B cell (primary cell): Measurements from ENCODE around the gene ZDHHC11. TPM values are rescaled to one million over a fixed set of nuclear protein-coding genes. Genes with fewer than 3 reads are reported as not detected.
A peak's percentile ranks its signal among the peaks of the same experiment; 100 is the strongest.
"Not testable (repeated sequence)": the region's sequence is repeated elsewhere in the genome, so short reads cannot be mapped to it uniquely, and the experiment has no call there.

ENCODE experiments used
- ATAC-seq: fragments of 200-7000 bp; cut with Tn5 transposase; one replicate; pipeline ENCODE4 v1.10.0; 2021; ENCODE audit warnings: low read depth, mild to moderate bottlenecking, moderate number of reproducible peaks, moderate library complexity
- CTCF ChIA-PET: fragments of 350-600 bp; sonication (Branson Sonifier 250); formaldehyde crosslinking; loops from one replicate; lab custom pipeline; 2021; ENCODE audit warnings: antibody characterized with exemption, inconsistent platforms; lab: Charles Lee
- POLR2A ChIA-PET: fragments of 350-600 bp; sonication (Branson Sonifier 250); formaldehyde crosslinking; loops from one replicate; lab custom pipeline; 2021; ENCODE audit warnings: antibody characterized with exemption; lab: Charles Lee
- DNase-seq: peaks from one replicate; pipeline ENCODE4 v3.0.0; 2013
- H2AFZ ChIP-seq: 2 replicates; pipeline ENCODE4 v1.6.1; 2012; ENCODE audit warnings: mild to moderate bottlenecking, low read depth, low read length; ENCODE audit not compliant: insufficient read depth, poor library complexity, severe bottlenecking
- H3K27ac ChIP-seq, 2 donors: 1 replicate in 1 of 2; 2 replicates in 1 of 2; pipeline ENCODE4 v1.5.1; 2012 to 2013; ENCODE audit warnings: low read length in 2 of 2, mild to moderate bottlenecking in 2 of 2, moderate library complexity in 1 of 2
- H3K27me3 ChIP-seq, 4 experiments: fragments of 200-600 bp in 1 of 4; sonication (generic) in 1 of 4; replicated peaks in 1 of 4; 1 replicate in 2 of 4; 2 replicates in 2 of 4; pipeline versions ENCODE4 v1.6.1 to v1.7.0; 2013 to 2016; ENCODE audit warnings: low read length in 3 of 4, mild to moderate bottlenecking in 2 of 4, mixed read lengths in 1 of 4, moderate library complexity in 1 of 4; ENCODE audit not compliant: insufficient read depth in 4 of 4, control insufficient read depth in 3 of 4; ENCODE audit errors: control extremely low read depth in 1 of 4
- H3K36me3 ChIP-seq, 2 experiments: replicated peaks in 1 of 2; 1 replicate in 1 of 2; 2 replicates in 1 of 2; pipeline versions ENCODE4 v1.6.1 to v1.7.1; 2013; ENCODE audit warnings: low read length in 1 of 2; ENCODE audit not compliant: insufficient read depth in 2 of 2, control insufficient read depth in 1 of 2; ENCODE audit errors: control extremely low read depth in 1 of 2, extremely low read depth in 1 of 2
- H3K4me1 ChIP-seq, 2 donors: fragments of 200-600 bp in 1 of 2; sonication (generic) in 1 of 2; 1 replicate in 1 of 2; 2 replicates in 1 of 2; pipeline versions ENCODE4 v1.5.1 to v1.6.1; 2013 to 2017; ENCODE audit warnings: low read length in 2 of 2; ENCODE audit not compliant: control insufficient read depth in 2 of 2, insufficient read depth in 2 of 2
- H3K4me2 ChIP-seq: replicated peaks from 2 replicates; pipeline ENCODE3; 2012; ENCODE audit warnings: mild to moderate bottlenecking, low read depth, low read length; ENCODE audit not compliant: poor library complexity, severe bottlenecking
- H3K4me3 ChIP-seq, 5 experiments: fragments of 200-600 bp in 1 of 5; sonication (generic) in 1 of 5; 1 replicate in 3 of 5; 2 replicates in 2 of 5; pipeline versions ENCODE4 v1.5.1 to v1.7.0; 2011 to 2016; ENCODE audit warnings: low read length in 4 of 5, mild to moderate bottlenecking in 4 of 5, low read depth in 2 of 5, control low read depth in 1 of 5, moderate library complexity in 1 of 5; ENCODE audit not compliant: insufficient read depth in 1 of 5; ENCODE audit errors: control extremely low read depth in 1 of 5, extremely low read depth in 1 of 5
- H3K79me2 ChIP-seq: fragments of 200-600 bp; sonication (generic); one replicate; pipeline ENCODE4 v1.6.0; 2016; ENCODE audit warnings: low read length; ENCODE audit not compliant: control insufficient read depth, insufficient read depth
- H3K9ac ChIP-seq: fragments of 200-600 bp; sonication (generic); 2 replicates; pipeline ENCODE4 v1.6.1; 2017; ENCODE audit warnings: mild to moderate bottlenecking, low read length, moderate library complexity
- H3K9me3 ChIP-seq, 3 donors: one replicate each; pipeline versions ENCODE4 v1.6.1 to v1.7.1; 2013; ENCODE audit warnings: low read length in 2 of 3; ENCODE audit not compliant: control insufficient read depth in 2 of 3, insufficient read depth in 1 of 3; ENCODE audit errors: control extremely low read depth in 1 of 3
- H4K20me1 ChIP-seq: 2 replicates; pipeline ENCODE4 v1.6.0; 2012; ENCODE audit warnings: mild to moderate bottlenecking, low read length; ENCODE audit not compliant: insufficient read depth, control insufficient read depth, poor library complexity, severe bottlenecking
- H3K27ac Mint-ChIP-seq: one replicate; pipeline ENCODE4 v1.8.0; 2021; ENCODE audit warnings: mixed read lengths
- H3K27me3 Mint-ChIP-seq: one replicate; pipeline ENCODE4 v1.8.0; 2021; ENCODE audit warnings: mixed read lengths
- H3K4me1 Mint-ChIP-seq: one replicate; pipeline ENCODE4 v1.8.0; 2021; ENCODE audit warnings: mixed read lengths
- H3K4me3 Mint-ChIP-seq: one replicate; pipeline ENCODE4 v1.8.0; 2021; ENCODE audit warnings: mixed read lengths
- H3K9me3 Mint-ChIP-seq: one replicate; pipeline ENCODE4 v1.8.0; 2022; ENCODE audit warnings: mixed read lengths; ENCODE audit not compliant: insufficient read depth
- WGBS: methylation state at CpG from one replicate; pipeline ENCODE4 v1.1.5; 2013; ENCODE audit warnings: missing lambda C conversion rate; ENCODE audit not compliant: insufficient coverage; 5-methylcytosine and 5-hydroxymethylcytosine counted together
- intact Hi-C: fragments of 100-400 bp; cut with micrococcal nuclease; formaldehyde crosslinking; loops from one replicate; pipeline ENCODE4 v1.10.0; 2022
- polyA plus RNA-seq: library from polyadenylated mRNA; depleted of rRNA; stranded (reverse); fragments of >200 nt; gene quantifications from 2 replicates; pipeline ENCODE4 v1.2.3, GENCODE V29; 2012
- total RNA-seq, 2 donors: library from RNA; stranded (reverse); fragments of 120-200 nt in 1 of 2; gene quantifications; 1 replicate in 1 of 2; 2 replicates in 1 of 2; pipeline versions ENCODE4 v1.2.3 to v1.2.4, GENCODE V29; 2013 to 2022

The ZDHHC11 gene
- total and polyA plus RNA-seq, 2 donors (not counting 1 experiment from before 2014, with no cell fraction given), result 0.69 to 3.0 TPM

DNA sequence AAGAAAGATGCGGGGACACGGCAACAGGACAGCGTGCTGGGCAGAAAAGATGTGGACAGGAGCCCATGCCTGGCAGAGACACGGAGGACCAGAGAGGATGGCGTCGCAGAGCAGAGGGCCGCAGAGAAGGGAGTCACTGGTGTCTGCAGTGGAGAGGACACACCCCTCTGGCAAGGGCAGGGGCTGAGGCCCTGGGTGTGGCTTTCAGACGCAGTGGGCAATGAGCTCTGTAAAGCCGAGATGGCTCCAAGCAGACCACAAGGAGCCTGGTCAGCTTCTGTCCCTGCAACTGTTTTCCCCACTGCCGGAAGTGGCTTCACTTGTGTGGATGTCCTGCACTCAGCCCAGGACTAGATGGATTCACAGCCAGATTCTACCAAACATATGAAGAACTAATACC is 62.1 kb downstream of the ZDHHC11 start:
- DNase-seq, H3K27ac Mint-ChIP-seq, H3K4me2 ChIP-seq, H3K9ac ChIP-seq, intact Hi-C loops, H3K27ac ChIP-seq, CTCF ChIA-PET, H3K4me1 Mint-ChIP-seq, H2AFZ ChIP-seq, H3K4me3 ChIP-seq, H3K36me3 ChIP-seq, H4K20me1 ChIP-seq, H3K79me2 ChIP-seq, H3K9me3 Mint-ChIP-seq, ATAC-seq, H3K4me1 ChIP-seq, H3K4me3 Mint-ChIP-seq, POLR2A ChIA-PET, H3K9me3 ChIP-seq: not testable (repeated sequence)
- peaks cover 20% of the 10 kb centered on the region for H3K27me3 Mint-ChIP-seq
- H3K27me3 ChIP-seq, result peaks cover 0 to 20% (median 5%) of the 10 kb centered on the region in 4 experiments
- WGBS, result 98% methylated on average over 9 of the region's 10 CpGs

- WGBS, result 92% methylated on average over 2 of the region's 6 CpGs
- POLR2A ChIA-PET, intact Hi-C loops, CTCF ChIA-PET, H3K4me2 ChIP-seq, ATAC-seq, DNase-seq, H3K9me3 ChIP-seq, H3K79me2 ChIP-seq, H3K4me1 Mint-ChIP-seq, H3K27ac ChIP-seq, H3K27ac Mint-ChIP-seq, H2AFZ ChIP-seq, H3K4me3 ChIP-seq, H4K20me1 ChIP-seq, H3K9ac ChIP-seq, H3K36me3 ChIP-seq, H3K9me3 Mint-ChIP-seq: not testable (repeated sequence)
- peaks cover 0 to 20% (median 5%) of the 10 kb centered on the region in 4 experiments for H3K27me3 ChIP-seq
- H3K4me1 ChIP-seq, result peaks cover 12 to 15% of the 10 kb centered on the region in 2 donors
- peak overlapping the region; percentile 35 for H3K4me3 Mint-ChIP-seq
- peaks cover 15% of the 10 kb centered on the region for H3K27me3 Mint-ChIP-seq
Observed at GRCh38 chr5:787857-788233, 62.9 kb downstream of the ZDHHC11 start.

DNA sequence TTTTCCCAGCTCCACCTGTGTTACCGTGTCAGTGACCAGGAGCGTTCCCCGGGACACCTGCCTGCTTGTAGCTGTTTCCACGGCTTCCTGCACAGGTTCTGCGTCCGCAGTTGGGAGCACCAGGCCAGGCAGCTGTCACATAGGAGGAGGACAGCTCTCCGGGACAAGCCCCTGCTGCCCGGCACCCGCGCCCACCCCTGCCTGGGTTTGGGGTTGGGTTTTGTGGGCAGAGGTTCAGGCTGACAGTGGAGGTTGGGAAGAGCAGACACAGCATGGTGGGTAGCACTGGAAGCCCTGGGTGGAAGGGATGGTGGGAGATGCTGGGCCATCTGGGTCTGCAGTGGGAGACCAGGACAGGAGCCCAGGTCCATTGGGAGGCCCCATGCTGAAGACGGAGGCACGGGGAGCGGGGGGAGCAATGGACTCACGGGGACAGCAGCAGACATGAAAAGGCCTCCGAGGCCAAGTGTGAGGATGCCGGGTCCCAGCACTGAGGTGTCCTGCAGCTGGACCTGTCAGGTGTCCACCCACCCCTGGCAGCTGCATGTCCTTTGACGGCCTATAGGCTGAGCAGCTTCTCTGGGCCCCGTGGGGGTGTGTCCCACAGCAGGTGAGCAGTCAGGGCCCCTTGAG is 63.4 kb downstream of the ZDHHC11 start:
- H3K9ac ChIP-seq, intact Hi-C loops, DNase-seq, H3K4me3 Mint-ChIP-seq, POLR2A ChIA-PET, H3K36me3 ChIP-seq, H3K27ac ChIP-seq, H3K79me2 ChIP-seq, H3K27ac Mint-ChIP-seq, H4K20me1 ChIP-seq, CTCF ChIA-PET, H3K9me3 ChIP-seq, H3K4me3 ChIP-seq, H3K9me3 Mint-ChIP-seq, H2AFZ ChIP-seq, H3K4me2 ChIP-seq, H3K4me1 Mint-ChIP-seq, ATAC-seq: not testable (repeated sequence)
- Histone ChIP-seq H3K27me3 (peaks cover 0 to 20% (median 5%) of the 10 kb centered on the region in 4 experiments), H3K4me1 (peaks cover 12 to 15% of the 10 kb centered on the region in 2 donors)
- H3K27me3 Mint-ChIP-seq, result peaks cover 15% of the 10 kb centered on the region
- 96% methylated on average over 6 of the region's 18 CpGs for WGBS

DNA sequence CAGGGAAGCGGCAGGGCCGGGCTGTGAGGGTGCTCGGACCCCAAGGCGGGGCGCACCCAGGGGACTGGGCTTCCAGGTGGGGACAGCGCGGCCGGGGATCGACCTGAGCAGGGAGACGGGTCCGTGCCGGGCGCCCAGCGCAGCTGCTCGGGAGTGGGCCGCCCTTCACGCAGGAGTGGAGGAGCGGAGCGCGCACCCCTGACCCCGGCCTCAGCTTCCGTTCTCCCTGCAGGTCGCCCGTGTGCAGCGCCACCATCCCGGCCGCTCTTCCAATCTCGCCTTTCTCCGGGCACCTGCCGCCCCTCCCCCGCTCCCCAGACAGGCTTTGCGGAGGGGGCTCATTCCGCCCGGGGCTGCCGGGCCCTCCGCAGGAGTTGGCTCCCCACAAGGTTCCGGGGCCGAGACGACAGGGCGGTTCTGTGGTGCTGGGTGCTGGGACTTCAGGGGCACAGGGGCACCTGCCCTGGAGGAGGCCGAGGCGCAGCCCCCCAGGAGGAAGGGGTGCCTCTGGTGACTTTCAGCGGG is 65.5 kb downstream of the ZDHHC11 start:
- Histone ChIP-seq H3K27me3 (peaks cover 0 to 17% (median 5%) of the 10 kb centered on the region in 4 experiments), H3K4me3 (peak overlapping the region in 4 of 5 experiments; percentile 28 to 65 (median 60)), H3K4me2 (peak overlapping the region; percentile 42), H3K9ac (peak overlapping the region; percentile 63), H3K4me1 (peaks cover 12 to 15% of the 10 kb centered on the region in 2 donors), H2AFZ (peak overlapping the region; percentile 96)
- H3K27ac ChIP-seq, intact Hi-C loops, H3K36me3 ChIP-seq, H3K4me1 Mint-ChIP-seq, H3K27ac Mint-ChIP-seq, CTCF ChIA-PET, POLR2A ChIA-PET, H3K9me3 ChIP-seq, H4K20me1 ChIP-seq, H3K79me2 ChIP-seq, H3K9me3 Mint-ChIP-seq: not testable (repeated sequence)
- ATAC-seq, result peak; percentile 10
- under 1% methylated on average over 23 of the region's 43 CpGs for WGBS
- H3K27me3 Mint-ChIP-seq, result peaks cover 11% of the 10 kb centered on the region
- H3K4me3 Mint-ChIP-seq, result peak overlapping the region; percentile 83
- peak; percentile 53 for DNase-seq
